K562 (cell line): ENCODE measurements around the gene ARHGEF40.

Experiments
- BCOR ChIP-seq: fragments of 450-650 bp; IDR thresholded peaks from 2 replicates; pipeline ENCODE4 v1.6.1; 2016
- ELF4 ChIP-seq: fragments of 450-650 bp; formaldehyde crosslinking; IDR thresholded peaks from 2 replicates; pipeline ENCODE4 v1.4.0; 2022; ENCODE audit warnings: missing genetic modification characterization
- KDM2B ChIP-seq: fragments of 250-450 bp; sonication (Bioruptor Pico); IDR thresholded peaks from 2 replicates; pipeline ENCODE4 v1.8.0; 2021; ENCODE audit warnings: mild to moderate bottlenecking, moderate library complexity
- NONO ChIP-seq, 2 experiments: fragments of 200-400 bp in 1 of 2; fragments of 450-650 bp in 1 of 2; formaldehyde crosslinking in 1 of 2; IDR thresholded peaks; 2 replicates each; pipeline ENCODE4 v1.6.1; 2017; ENCODE audit warnings: low read depth in 2 of 2, mild to moderate bottlenecking in 2 of 2, moderate library complexity in 2 of 2, low read length in 1 of 2
- PCBP1 ChIP-seq: fragments of 200-400 bp; formaldehyde crosslinking; IDR thresholded peaks from 2 replicates; pipeline ENCODE4 v1.6.1; 2018; ENCODE audit warnings: mild to moderate bottlenecking, low read depth, low read length; ENCODE audit not compliant: poor library complexity, severe bottlenecking
- SMC3 ChIP-seq: conservative IDR thresholded peaks from 2 replicates; pipeline ENCODE4 v1.6.1; 2011; ENCODE audit warnings: low read depth, low read length, improper control_type of control experiment; ENCODE audit not compliant: insufficient read depth
- TEAD4 ChIP-seq, 2 experiments: sonication (generic) in 1 of 2; formaldehyde crosslinking in 1 of 2; IDR thresholded peaks; 2 replicates each; pipeline versions ENCODE4 v1.6.1 to v1.8.0; 2012 to 2022; ENCODE audit warnings: borderline replicate concordance in 1 of 2, inconsistent platforms in 1 of 2, low read length in 1 of 2, mild to moderate bottlenecking in 1 of 2, missing genetic modification reagents in 1 of 2
- XRCC3 ChIP-seq: fragments of 450-650 bp; IDR thresholded peaks from 2 replicates; pipeline ENCODE4 v1.6.1; 2017; ENCODE audit warnings: mild to moderate bottlenecking, moderate library complexity
- ZNF174 ChIP-seq: fragments of 250-450 bp; sonication (Bioruptor Pico); IDR thresholded peaks from 2 replicates; pipeline ENCODE4 v1.4.0; 2020; ENCODE audit warnings: mild to moderate bottlenecking
- ZNF184 ChIP-seq: sonication (generic); formaldehyde crosslinking; IDR thresholded peaks from 2 replicates; pipeline ENCODE4 v1.5.0; 2020; ENCODE audit warnings: missing genetic modification reagents
- ZNF224 ChIP-seq: sonication (generic); formaldehyde crosslinking; IDR thresholded peaks from 2 replicates; pipeline ENCODE4 v1.8.0; 2022; ENCODE audit warnings: mild to moderate bottlenecking, missing genetic modification reagents
- TF ChIP-seq, protein P1 (sequence below), 3 experiments: IDR thresholded peaks in 2 of 3; conservative IDR thresholded peaks in 1 of 3; 2 replicates each; pipeline ENCODE4 v1.5.1; 2011 to 2012; ENCODE audit warnings: low read length in 3 of 3, mild to moderate bottlenecking in 3 of 3, control low read depth in 2 of 3, improper control_type of control experiment in 1 of 3, inconsistent platforms in 1 of 3, low read depth in 1 of 3, mixed read lengths in 1 of 3, moderate library complexity in 1 of 3; ENCODE audit not compliant: insufficient read depth in 2 of 3

GRCh38 chr14:21074398-21075272 is 4.5 kb downstream of the ARHGEF40 start:
- TF ChIP-seq NONO (IDR thresholded peaks at IDR 0.05; ENCODE audit: low read depth in 2 of 2, low read length in 1 of 2) = no peak
- TF ChIP-seq SMC3 = no peak
- no peak for TF ChIP-seq XRCC3
- TF ChIP-seq ELF4 = no peak
- no peak for TF ChIP-seq TEAD4 (IDR thresholded peaks at IDR 0.05; ENCODE audit: low read length)
- TF ChIP-seq TEAD4 (CRISPR knock-in tag; IDR thresholded peaks at IDR 0.05; ENCODE audit: borderline replicate concordance) = no peak
- TF ChIP-seq, protein P1, sequence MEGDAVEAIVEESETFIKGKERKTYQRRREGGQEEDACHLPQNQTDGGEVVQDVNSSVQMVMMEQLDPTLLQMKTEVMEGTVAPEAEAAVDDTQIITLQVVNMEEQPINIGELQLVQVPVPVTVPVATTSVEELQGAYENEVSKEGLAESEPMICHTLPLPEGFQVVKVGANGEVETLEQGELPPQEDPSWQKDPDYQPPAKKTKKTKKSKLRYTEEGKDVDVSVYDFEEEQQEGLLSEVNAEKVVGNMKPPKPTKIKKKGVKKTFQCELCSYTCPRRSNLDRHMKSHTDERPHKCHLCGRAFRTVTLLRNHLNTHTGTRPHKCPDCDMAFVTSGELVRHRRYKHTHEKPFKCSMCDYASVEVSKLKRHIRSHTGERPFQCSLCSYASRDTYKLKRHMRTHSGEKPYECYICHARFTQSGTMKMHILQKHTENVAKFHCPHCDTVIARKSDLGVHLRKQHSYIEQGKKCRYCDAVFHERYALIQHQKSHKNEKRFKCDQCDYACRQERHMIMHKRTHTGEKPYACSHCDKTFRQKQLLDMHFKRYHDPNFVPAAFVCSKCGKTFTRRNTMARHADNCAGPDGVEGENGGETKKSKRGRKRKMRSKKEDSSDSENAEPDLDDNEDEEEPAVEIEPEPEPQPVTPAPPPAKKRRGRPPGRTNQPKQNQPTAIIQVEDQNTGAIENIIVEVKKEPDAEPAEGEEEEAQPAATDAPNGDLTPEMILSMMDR (IDR thresholded peaks at IDR 0.05 in 2 of 3, conservative IDR thresholded peaks at IDR 0.05 in 1 of 3; ENCODE audit: insufficient read depth in 2 of 3, low read depth in 1 of 3, low read length in 3 of 3) = no peak
- TF ChIP-seq KDM2B = no peak
- TF ChIP-seq ZNF184 (CRISPR knock-in tag) = no peak
- TF ChIP-seq PCBP1 = no peak
- no peak for TF ChIP-seq ZNF174 (CRISPR knock-in tag)
- no peak for TF ChIP-seq BCOR
- no peak for TF ChIP-seq ZNF224 (CRISPR knock-in tag)
